Neural cell (in vitro differentiated cells): ENCODE results near the gene HAL. TPM values are rescaled to one million over a fixed set of nuclear protein-coding genes. Genes with fewer than 3 reads are reported as not detected.

ENCODE experiments used
- H2AFZ ChIP-seq: fragments of 200-600, 300-800 bp; sonication (generic), shearing (Covaris generic); 2 replicates; pipeline ENCODE4 v1.6.0; 2014; ENCODE audit warnings: low read depth, mild to moderate bottlenecking, antibody characterized with exemption, low read length, moderate library complexity
- H3F3A ChIP-seq: fragments of 200-600 bp; shearing (Covaris generic); 2 replicates; pipeline ENCODE4 v1.6.1; 2016; ENCODE audit warnings: mild to moderate bottlenecking, moderate library complexity, mixed read lengths, antibody characterized with exemption, low read length; ENCODE audit not compliant: insufficient read depth, poor library complexity, severe bottlenecking
- H3K27ac ChIP-seq: fragments of 200-600, 300-800 bp; sonication (generic), shearing (Covaris generic); 2 replicates; pipeline ENCODE4 v1.5.1; 2014; ENCODE audit warnings: mild to moderate bottlenecking, low read length, moderate library complexity
- H3K27me3 ChIP-seq: fragments of 300-800, 200-600 bp; sonication (generic), shearing (Covaris generic); 2 replicates; pipeline ENCODE4 v1.6.0; 2014; ENCODE audit warnings: mild to moderate bottlenecking, low read depth, low read length, moderate library complexity; ENCODE audit not compliant: insufficient read depth
- H3K36me3 ChIP-seq: fragments of 300-800, 200-600 bp; sonication (generic), shearing (Covaris generic); 2 replicates; pipeline ENCODE4 v1.5.1; 2014; ENCODE audit warnings: mild to moderate bottlenecking, antibody characterized with exemption, low read length, moderate library complexity; ENCODE audit not compliant: insufficient read depth
- H3K4me2 ChIP-seq: fragments of 300-800, 200-600 bp; sonication (generic), shearing (Covaris generic); 2 replicates; pipeline ENCODE4 v1.6.0; 2014; ENCODE audit warnings: mild to moderate bottlenecking, low read length
- H3K4me3 ChIP-seq: fragments of 300-800, 200-600 bp; sonication (generic), shearing (Covaris generic); 2 replicates; pipeline ENCODE4 v1.5.1; 2014; ENCODE audit warnings: mild to moderate bottlenecking, low read length, moderate library complexity
- H3K79me2 ChIP-seq: fragments of 200-600 bp; shearing (Covaris generic); replicated peaks from 2 replicates; pipeline ENCODE4 v1.6.0; 2014; ENCODE audit warnings: mild to moderate bottlenecking, low read length, moderate library complexity; ENCODE audit not compliant: insufficient read depth
- H3K9ac ChIP-seq: fragments of 300-800, 200-600 bp; sonication (generic), shearing (Covaris generic); 2 replicates; pipeline ENCODE4 v1.6.1; 2016; ENCODE audit warnings: mild to moderate bottlenecking, low read length, mixed read lengths
- H3K9me2 ChIP-seq: fragments of 200-600 bp; shearing (Covaris generic); 2 replicates; pipeline ENCODE4 v1.6.1; 2016; ENCODE audit warnings: mild to moderate bottlenecking, low read length, mixed read lengths; ENCODE audit not compliant: insufficient read depth
- H3K9me3 ChIP-seq: fragments of 200-600, 300-800 bp; sonication (generic), shearing (Covaris generic); 2 replicates; pipeline ENCODE4 v1.6.1; 2016; ENCODE audit warnings: mild to moderate bottlenecking, mixed run types, low read length, moderate library complexity, mixed read lengths
- H4K20me1 ChIP-seq: fragments of 200-600 bp; shearing (Covaris generic); 2 replicates; pipeline ENCODE4 v1.6.1; 2016; ENCODE audit warnings: mild to moderate bottlenecking, mixed run types; ENCODE audit not compliant: insufficient read depth
- EP300 ChIP-seq: fragments of 450-650 bp; conservative IDR thresholded peaks from 2 replicates; pipeline ENCODE4 v1.6.1; 2014; ENCODE audit warnings: antibody characterized with exemption, mild to moderate bottlenecking, moderate library complexity; ENCODE audit not compliant: poor library complexity, severe bottlenecking
- EZH2 ChIP-seq: fragments of 200-600, 300-800 bp; shearing (Covaris generic), sonication (generic); IDR thresholded peaks from 2 replicates; pipeline ENCODE4 v1.6.1; 2014; ENCODE audit warnings: antibody characterized with exemption, low read length, borderline replicate concordance, mild to moderate bottlenecking; ENCODE audit not compliant: insufficient read depth, poor library complexity, severe bottlenecking
- MXI1 ChIP-seq: fragments of 450-650 bp; conservative IDR thresholded peaks from 2 replicates; pipeline ENCODE4 v1.6.1; 2014; ENCODE audit warnings: antibody characterized with exemption, mild to moderate bottlenecking; ENCODE audit not compliant: poor library complexity, severe bottlenecking
- POLR2AphosphoS5 ChIP-seq: IDR thresholded peaks from 2 replicates; pipeline ENCODE4 v1.6.1; 2012
- RAD21 ChIP-seq: fragments of 450-650 bp; conservative IDR thresholded peaks from 2 replicates; pipeline ENCODE4 v1.6.1; 2014; ENCODE audit warnings: antibody characterized with exemption, mild to moderate bottlenecking, moderate library complexity
- SMC3 ChIP-seq: fragments of 450-650 bp; conservative IDR thresholded peaks from 2 replicates; pipeline ENCODE4 v1.6.1; 2014; ENCODE audit warnings: antibody characterized with exemption, mild to moderate bottlenecking, moderate library complexity; ENCODE audit not compliant: poor library complexity
- TAF1 ChIP-seq: IDR thresholded peaks from 2 replicates; pipeline ENCODE4 v1.6.1; 2012; ENCODE audit warnings: low read depth
- polyA plus RNA-seq: library from polyadenylated mRNA; depleted of rRNA; stranded (reverse); fragments of >200 nt; gene quantifications from 2 replicates; pipeline ENCODE4 v1.2.3, GENCODE V29; 2014
- TF ChIP-seq, protein P1 (sequence below): fragments of 450-650 bp; IDR thresholded peaks from 2 replicates; pipeline ENCODE4 v1.5.1; 2014; ENCODE audit warnings: antibody characterized with exemption, mild to moderate bottlenecking, moderate library complexity; ENCODE audit not compliant: poor library complexity, severe bottlenecking
- TF ChIP-seq, protein P2 (sequence below): IDR thresholded peaks from 2 replicates; pipeline ENCODE4 v1.6.1; 2012; ENCODE audit warnings: borderline replicate concordance

Gene HAL
- polyA plus RNA-seq, 1 donor from 2014 or later: not detected

DNA sequence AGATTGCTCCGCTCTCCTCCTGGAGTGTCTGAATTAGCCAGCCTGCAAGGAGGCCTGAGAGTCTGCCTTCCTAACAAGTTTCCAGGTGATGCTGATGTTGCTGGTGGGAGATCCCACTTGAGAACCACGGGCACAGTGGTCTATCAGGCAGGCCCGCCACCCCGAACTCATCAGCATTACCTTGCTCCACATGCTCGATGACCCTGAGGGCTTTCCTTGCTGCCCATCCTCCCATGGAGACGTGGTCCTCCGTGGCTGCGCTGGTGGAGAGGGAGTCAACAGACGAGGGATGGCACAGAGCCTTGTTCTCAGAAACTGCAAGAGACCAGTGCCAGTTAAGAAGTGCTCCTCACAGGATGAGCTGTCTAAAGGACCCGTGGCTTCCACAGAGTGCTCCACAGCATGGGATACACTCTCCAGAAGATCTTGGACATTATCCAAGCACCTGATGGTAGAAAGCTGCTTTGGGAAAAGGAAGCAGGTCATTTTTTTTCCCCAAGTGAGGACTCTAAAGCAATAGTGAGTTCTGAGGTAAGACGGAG lies 18.3 kb downstream of the HAL start:
- TF ChIP-seq RAD21 (no peak), EP300 (no peak), POLR2AphosphoS5 (no peak), SMC3 (no peak), MXI1 (no peak), TAF1 (no peak), EZH2 (no peak)
- Histone ChIP-seq H4K20me1 (no peaks in the 10 kb centered on the region), H2AFZ (no peak overlapping the region), H3K36me3 (no peaks in the 10 kb centered on the region), H3K9me2 (no peaks in the 10 kb centered on the region), H3K4me3 (no peak overlapping the region), H3K27ac (no peak overlapping the region), H3K9ac (no peak overlapping the region), H3K9me3 (no peaks in the 10 kb centered on the region), H3K27me3 (no peaks in the 10 kb centered on the region), H3F3A (no peaks in the 10 kb centered on the region), H3K4me2 (no peak overlapping the region), H3K79me2 (no peaks in the 10 kb centered on the region)

DNA sequence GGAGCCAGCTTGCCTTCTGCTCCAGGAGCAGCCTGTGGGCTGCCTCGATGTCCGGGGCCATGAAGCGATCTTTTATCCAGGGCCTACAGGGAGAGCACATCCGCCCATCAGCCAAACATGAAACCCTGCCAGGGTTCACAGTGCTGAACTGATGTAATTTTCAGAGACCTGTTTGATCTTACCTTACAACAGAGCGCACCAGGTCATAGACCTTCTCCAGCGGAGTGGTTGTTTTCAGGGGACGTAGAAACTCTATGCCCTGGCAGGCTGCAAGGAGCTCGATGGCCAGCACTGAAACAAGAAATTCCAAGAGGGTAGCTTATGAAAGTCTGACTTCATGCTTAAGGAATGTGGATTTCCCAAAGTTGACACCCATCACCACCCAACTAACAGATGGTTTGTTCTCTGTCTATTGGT lies 19.7 kb downstream of the HAL start:
- Histone ChIP-seq H3K4me3 (no peak overlapping the region), H3K9me2 (no peaks in the 10 kb centered on the region), H3F3A (no peaks in the 10 kb centered on the region), H3K36me3 (no peaks in the 10 kb centered on the region), H3K27me3 (no peaks in the 10 kb centered on the region), H3K9ac (no peak overlapping the region), H3K9me3 (no peaks in the 10 kb centered on the region), H3K79me2 (no peaks in the 10 kb centered on the region), H2AFZ (no peak overlapping the region), H4K20me1 (no peaks in the 10 kb centered on the region), H3K4me2 (no peak overlapping the region), H3K27ac (no peak overlapping the region)
- TF ChIP-seq, protein P1, sequence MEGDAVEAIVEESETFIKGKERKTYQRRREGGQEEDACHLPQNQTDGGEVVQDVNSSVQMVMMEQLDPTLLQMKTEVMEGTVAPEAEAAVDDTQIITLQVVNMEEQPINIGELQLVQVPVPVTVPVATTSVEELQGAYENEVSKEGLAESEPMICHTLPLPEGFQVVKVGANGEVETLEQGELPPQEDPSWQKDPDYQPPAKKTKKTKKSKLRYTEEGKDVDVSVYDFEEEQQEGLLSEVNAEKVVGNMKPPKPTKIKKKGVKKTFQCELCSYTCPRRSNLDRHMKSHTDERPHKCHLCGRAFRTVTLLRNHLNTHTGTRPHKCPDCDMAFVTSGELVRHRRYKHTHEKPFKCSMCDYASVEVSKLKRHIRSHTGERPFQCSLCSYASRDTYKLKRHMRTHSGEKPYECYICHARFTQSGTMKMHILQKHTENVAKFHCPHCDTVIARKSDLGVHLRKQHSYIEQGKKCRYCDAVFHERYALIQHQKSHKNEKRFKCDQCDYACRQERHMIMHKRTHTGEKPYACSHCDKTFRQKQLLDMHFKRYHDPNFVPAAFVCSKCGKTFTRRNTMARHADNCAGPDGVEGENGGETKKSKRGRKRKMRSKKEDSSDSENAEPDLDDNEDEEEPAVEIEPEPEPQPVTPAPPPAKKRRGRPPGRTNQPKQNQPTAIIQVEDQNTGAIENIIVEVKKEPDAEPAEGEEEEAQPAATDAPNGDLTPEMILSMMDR: no peak
- no peak for TF ChIP-seq TAF1
- no peak for TF ChIP-seq RAD21

DNA sequence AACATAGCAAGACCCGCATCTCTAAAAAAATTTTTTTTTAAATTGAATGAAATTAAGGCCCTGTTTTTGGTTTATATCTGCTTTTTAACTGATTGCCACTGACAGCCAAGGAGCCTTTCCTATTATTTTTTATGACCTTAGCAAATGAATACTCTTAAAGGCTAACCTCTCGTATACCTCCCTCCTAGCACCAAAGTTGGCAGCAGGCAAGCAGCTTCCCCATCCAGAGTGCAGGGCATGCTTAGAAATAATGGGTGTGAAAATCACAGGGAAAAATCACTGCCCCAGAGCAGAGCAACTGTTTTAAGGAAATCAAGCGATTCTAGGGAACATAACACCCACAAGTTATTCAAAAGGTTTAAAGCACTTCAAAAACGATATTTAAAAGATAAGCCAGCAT lies 20.7 kb downstream of the HAL start:
- no peak overlapping the region for H3K27ac ChIP-seq
- H4K20me1 ChIP-seq: no peaks in the 10 kb centered on the region
- H2AFZ ChIP-seq: no peak overlapping the region
- no peaks in the 10 kb centered on the region for H3F3A ChIP-seq
- TF ChIP-seq SMC3 (no peak), MXI1 (no peak), POLR2AphosphoS5 (no peak), EZH2 (no peak), TAF1 (no peak), EP300 (no peak), RAD21 (no peak)
- TF ChIP-seq, protein P2, sequence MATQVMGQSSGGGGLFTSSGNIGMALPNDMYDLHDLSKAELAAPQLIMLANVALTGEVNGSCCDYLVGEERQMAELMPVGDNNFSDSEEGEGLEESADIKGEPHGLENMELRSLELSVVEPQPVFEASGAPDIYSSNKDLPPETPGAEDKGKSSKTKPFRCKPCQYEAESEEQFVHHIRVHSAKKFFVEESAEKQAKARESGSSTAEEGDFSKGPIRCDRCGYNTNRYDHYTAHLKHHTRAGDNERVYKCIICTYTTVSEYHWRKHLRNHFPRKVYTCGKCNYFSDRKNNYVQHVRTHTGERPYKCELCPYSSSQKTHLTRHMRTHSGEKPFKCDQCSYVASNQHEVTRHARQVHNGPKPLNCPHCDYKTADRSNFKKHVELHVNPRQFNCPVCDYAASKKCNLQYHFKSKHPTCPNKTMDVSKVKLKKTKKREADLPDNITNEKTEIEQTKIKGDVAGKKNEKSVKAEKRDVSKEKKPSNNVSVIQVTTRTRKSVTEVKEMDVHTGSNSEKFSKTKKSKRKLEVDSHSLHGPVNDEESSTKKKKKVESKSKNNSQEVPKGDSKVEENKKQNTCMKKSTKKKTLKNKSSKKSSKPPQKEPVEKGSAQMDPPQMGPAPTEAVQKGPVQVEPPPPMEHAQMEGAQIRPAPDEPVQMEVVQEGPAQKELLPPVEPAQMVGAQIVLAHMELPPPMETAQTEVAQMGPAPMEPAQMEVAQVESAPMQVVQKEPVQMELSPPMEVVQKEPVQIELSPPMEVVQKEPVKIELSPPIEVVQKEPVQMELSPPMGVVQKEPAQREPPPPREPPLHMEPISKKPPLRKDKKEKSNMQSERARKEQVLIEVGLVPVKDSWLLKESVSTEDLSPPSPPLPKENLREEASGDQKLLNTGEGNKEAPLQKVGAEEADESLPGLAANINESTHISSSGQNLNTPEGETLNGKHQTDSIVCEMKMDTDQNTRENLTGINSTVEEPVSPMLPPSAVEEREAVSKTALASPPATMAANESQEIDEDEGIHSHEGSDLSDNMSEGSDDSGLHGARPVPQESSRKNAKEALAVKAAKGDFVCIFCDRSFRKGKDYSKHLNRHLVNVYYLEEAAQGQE: no peak
- TF ChIP-seq, protein P1: no peak
- H3K36me3 ChIP-seq: no peaks in the 10 kb centered on the region
- H3K9me2 ChIP-seq: no peaks in the 10 kb centered on the region
- no peaks in the 10 kb centered on the region for H3K9me3 ChIP-seq
- H3K4me2 ChIP-seq: no peak overlapping the region
- H3K27me3 ChIP-seq: no peaks in the 10 kb centered on the region
- H3K9ac ChIP-seq: no peak overlapping the region
- no peak overlapping the region for H3K4me3 ChIP-seq
- H3K79me2 ChIP-seq: no peaks in the 10 kb centered on the region
